SKM-1 (cell line): ENCODE data around the gene LMTK3.
"Not testable (repeated sequence)": the region's sequence is repeated elsewhere in the genome, so short reads cannot be mapped to it uniquely, and the experiment has no call there.

Experiments used
- DNase-seq: peaks from one replicate; lab custom pipeline; 2025; ENCODE audit not compliant: unreplicated experiment; lab: John Stamatoyannopoulos, UW

The LMTK3 gene

GRCh38 chr19:48490981-48491792, 20.4 kb downstream of the LMTK3 start:
- DNase-seq: no peak

GRCh38 chr19:48489608-48490216, 21.9 kb downstream of the LMTK3 start:
- no peak for DNase-seq

DNA sequence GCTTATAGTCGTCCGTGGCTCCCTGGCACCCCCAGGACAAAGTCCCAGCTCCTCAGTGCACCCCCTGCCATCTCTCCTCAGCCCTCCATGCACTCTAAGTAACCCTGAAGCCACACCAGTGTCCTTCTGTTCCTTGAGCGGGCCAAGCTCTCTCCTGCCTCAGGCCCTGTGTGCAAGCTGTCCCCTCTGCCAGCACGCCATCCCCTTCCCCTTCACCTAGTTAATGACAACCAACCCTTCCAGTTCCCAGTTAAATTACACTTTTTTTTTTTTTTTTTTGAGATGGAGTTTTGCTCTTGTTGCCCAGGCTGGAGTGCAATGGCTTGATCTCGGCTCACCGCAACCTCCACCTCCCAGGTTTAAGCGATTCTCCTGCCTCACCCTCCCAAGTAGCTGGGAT, 23.2 kb downstream of the LMTK3 start:
- not testable (repeated sequence) for DNase-seq

GRCh38 chr19:48487948-48488347, 23.7 kb downstream of the LMTK3 start:
- no peak for DNase-seq

DNA sequence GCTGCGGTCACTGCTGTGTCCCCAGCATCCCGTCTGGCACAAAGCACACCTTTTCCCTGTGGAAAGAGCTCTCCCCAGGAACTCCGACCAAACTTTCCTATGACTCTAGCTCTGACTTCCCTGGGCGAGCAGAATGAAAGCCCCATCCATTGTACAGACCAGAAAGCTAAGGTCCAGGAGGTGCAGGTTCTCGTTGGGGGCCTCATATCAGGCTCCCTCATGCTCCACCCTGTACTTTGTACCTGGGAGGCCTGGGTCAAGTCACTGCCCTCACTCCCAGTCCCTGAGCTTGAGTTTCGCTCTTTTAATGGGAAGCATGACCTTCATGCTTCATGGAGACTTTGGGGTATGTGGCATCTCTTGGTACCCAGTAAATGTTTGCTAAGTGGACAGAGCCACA, 24.1 kb downstream of the LMTK3 start:
- DNase-seq: no peak

- not testable (repeated sequence) for DNase-seq
Measured at GRCh38 chr19:48486706-48487105, 24.9 kb downstream of the LMTK3 start.

DNA sequence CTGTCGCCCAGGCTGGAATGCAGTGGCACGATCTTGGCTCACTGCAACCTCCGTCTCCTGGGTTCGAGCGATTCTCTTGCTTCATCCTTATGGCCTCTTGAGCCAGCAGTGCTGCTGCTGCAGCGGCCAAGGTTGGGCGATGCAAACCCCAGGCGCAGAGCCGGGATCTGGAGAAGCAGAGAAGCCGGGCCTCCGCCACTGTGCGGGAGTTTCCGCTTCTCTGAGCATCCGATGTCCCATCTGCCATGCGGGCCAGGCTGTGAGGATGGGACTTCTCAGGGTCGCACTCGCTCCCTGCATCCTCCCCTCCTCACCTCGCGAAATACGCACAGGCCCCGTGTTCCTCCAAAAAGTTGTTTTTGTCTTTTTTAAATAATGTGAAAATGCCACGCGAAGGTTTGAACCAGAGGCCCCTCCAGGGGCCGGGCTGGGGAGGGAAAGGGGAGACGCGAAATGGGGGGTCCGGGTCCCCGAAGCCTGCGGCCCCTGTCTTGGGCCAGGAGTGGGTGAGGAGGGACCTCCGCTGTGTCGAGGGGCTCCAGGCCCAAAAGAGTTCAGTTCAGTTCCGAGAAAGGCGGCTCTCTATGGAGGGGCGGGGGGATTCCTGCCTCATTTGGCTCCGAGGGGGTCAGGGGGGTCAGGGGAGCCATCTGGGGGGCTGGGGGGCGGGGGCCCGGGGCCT, 26.6 kb downstream of the LMTK3 start:
- no peak for DNase-seq

- no peak for DNase-seq
Measured at GRCh38 chr19:48484247-48484893, 27.3 kb downstream of the LMTK3 start.

GRCh38 chr19:48483301-48483700, 28.3 kb downstream of the LMTK3 start:
- no peak for DNase-seq

DNA sequence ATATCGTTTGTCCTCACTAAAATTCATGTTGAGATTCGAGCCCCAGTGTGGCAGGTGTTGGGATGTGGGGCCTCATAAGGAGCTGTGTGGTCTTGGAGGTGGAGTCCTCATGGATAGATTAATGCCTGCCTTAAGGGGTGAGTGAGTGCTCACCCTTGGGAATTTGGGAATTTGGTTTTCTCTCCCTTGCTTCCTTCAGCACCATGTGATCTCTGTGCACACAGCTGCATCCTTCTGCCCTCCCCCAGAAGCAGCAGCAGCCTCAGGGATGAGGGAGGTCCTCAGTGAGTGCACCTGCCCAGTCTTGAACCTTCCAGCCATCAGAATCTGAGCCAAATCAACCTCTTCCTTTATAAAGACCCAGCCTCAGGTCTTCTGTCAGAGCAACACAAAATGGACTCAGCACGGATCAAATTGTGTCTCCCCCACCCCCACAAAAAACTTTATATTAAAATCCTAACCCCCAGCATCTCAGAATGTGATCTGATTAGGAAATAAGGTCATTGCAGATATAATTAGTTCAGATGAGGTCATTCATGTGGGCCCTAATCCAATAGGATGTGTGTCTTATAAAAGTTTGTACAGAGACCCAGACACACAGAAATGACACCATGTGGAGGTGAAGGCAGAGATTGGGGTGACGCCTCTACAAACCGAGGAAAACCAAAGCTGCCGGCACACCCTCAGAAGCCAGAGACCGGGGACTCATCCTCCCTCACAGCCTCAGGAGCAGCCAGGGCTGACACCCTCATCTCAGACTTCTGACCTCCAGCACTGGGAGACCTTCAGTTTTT, 29.6 kb downstream of the LMTK3 start:
- no peak for DNase-seq

- no peak for DNase-seq
Measured at GRCh38 chr19:48480558-48481500, 30.8 kb downstream of the LMTK3 start.

- DNase-seq: no peak
Measured at GRCh38 chr19:48480183-48480557, 31.5 kb downstream of the LMTK3 start.

- DNase-seq: no peak
Measured at GRCh38 chr19:48479686-48480085, 31.9 kb downstream of the LMTK3 start.

DNA sequence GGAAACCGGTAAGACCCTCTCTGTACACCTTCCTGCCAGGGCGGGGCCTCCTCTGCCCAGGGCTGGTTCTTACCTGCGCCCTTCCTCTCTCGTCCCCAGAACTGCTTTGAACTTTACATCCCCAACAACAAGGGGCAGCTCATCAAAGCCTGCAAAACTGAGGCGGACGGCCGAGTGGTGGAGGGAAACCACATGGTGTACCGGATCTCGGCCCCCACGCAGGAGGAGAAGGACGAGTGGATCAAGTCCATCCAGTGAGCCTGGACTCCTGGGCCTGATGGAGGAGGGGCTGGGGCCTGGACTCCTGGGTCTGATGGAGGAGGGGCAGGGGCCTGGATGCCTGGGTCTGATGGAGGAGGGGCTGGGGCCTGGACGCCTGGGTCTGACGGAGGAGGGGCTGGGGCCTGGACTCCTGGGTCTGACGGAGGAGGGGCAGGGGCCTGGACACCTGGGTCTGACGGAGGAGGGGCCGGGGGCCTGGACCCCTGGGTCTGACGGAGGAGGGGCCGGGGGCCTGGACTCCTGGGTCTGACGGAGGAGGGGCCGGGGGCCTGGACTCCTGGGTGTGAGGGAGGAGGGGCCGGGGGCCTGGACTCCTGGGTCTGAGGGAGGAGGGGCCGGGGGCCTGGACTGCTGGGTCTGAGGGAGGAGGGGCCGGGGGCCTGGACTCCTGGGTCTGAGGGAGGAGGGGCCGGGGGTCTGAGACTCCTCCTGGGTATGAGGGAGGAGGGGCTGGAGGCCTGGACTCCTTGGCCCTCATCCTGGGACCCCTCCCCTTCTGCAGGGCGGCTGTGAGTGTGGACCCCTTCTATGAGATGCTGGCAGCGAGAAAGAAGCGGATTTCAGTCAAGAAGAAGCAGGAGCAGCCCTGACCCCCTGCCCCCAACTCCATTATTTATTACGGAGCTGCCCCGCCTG, 33.0 kb downstream of the LMTK3 start:
- no peak for DNase-seq

GRCh38 chr19:48477698-48478338, 33.8 kb downstream of the LMTK3 start:
- no peak for DNase-seq

GRCh38 chr19:48477067-48477685, 34.5 kb downstream of the LMTK3 start:
- DNase-seq: no peak

DNA sequence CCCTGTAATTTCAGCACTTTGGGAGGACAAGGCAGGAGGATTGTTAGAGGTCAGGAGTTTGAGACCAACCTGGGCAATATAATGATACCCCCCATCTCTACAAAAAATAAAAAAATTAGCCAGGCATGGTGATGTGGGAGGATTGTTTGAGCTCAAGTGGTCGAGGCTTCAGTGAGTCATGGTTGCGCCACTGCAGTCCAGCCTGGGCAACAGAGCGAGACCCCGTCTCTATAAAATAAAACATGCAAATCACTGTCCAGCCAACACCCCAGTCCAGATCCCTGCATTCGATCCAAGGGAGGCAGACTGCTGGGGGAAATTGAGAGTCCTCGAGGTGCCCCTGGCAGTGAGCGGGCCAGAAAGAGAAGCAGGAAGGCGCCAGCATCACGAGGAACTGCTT, 35.5 kb downstream of the LMTK3 start:
- DNase-seq: no peak
